GM12801 (cell line): Measurements from ENCODE around the gene STYXL2.

ENCODE experiments used
- CTCF ChIP-seq: IDR thresholded peaks from one replicate; pipeline ENCODE4 v1.5.1; 2011; ENCODE audit warnings: control low read depth; ENCODE audit not compliant: insufficient read length; ENCODE audit errors: extremely low read depth

The STYXL2 gene

GRCh38 chr1:167137332-167137781 is 43.5 kb downstream of the STYXL2 start:
- no peak for TF ChIP-seq CTCF

- no peak for TF ChIP-seq CTCF
These were observed 44.1 kb downstream of the STYXL2 start for GRCh38 chr1:167137793-167138510.

GRCh38 chr1:167138703-167139102 is 44.8 kb downstream of the STYXL2 start:
- TF ChIP-seq CTCF = no peak

GRCh38 chr1:167141963-167142362 is 48.1 kb downstream of the STYXL2 start:
- no peak for TF ChIP-seq CTCF
